Keratinocyte (primary cell): Measurements from ENCODE around the gene KDM4B. TPM values are rescaled to one million over a fixed set of nuclear protein-coding genes. Genes with fewer than 3 reads are reported as not detected.

Source experiments
- DNase-seq: peaks from one replicate; pipeline ENCODE4 v3.0.0-alpha.2; 2011; ENCODE audit warnings: low read depth, missing footprints, low spot score
- FAIRE-seq: peaks from 2 replicates; lab custom pipeline; 2011; peaks lifted over from hg19 to GRCh38; lab: Jason Lieb, UNC
- H2AFZ ChIP-seq: 2 replicates; pipeline ENCODE4 v1.6.0; 2012; ENCODE audit warnings: low read length, control low read depth, inconsistent platforms; ENCODE audit not compliant: control insufficient read depth
- H3K27ac ChIP-seq: 2 replicates; pipeline ENCODE4 v1.5.1; 2011; ENCODE audit warnings: low read length; ENCODE audit not compliant: control insufficient read depth, insufficient read depth
- H3K27me3 ChIP-seq: 3 replicates; pipeline ENCODE4 v1.6.0; 2011; ENCODE audit warnings: low read length; ENCODE audit not compliant: control insufficient read depth, insufficient read depth; ENCODE audit errors: extremely low read depth
- H3K36me3 ChIP-seq, 2 experiments: 2 replicates in 1 of 2; 3 replicates in 1 of 2; pipeline ENCODE4 v1.5.1; 2011; ENCODE audit warnings: low read length in 2 of 2, mild to moderate bottlenecking in 1 of 2; ENCODE audit not compliant: control insufficient read depth in 2 of 2, insufficient read depth in 2 of 2; ENCODE audit errors: extremely low read depth in 1 of 2
- H3K4me1 ChIP-seq: 3 replicates; pipeline ENCODE4 v1.5.1; 2011; ENCODE audit warnings: low read length; ENCODE audit not compliant: control insufficient read depth, insufficient read depth; ENCODE audit errors: extremely low read depth
- H3K4me2 ChIP-seq: 3 replicates; pipeline ENCODE4 v1.6.0; 2011; ENCODE audit warnings: low read depth, low read length; ENCODE audit not compliant: control insufficient read depth, insufficient read depth; ENCODE audit errors: extremely low read depth
- H3K4me3 ChIP-seq, 3 experiments: fragments of 200-600 bp in 1 of 3; sonication (generic) in 1 of 3; 2 replicates in 2 of 3; 3 replicates in 1 of 3; pipeline ENCODE4 v1.5.1; 2011 to 2016; ENCODE audit warnings: low read length in 3 of 3, mild to moderate bottlenecking in 3 of 3, control low read depth in 2 of 3, inconsistent platforms in 1 of 3, low read depth in 1 of 3, mixed read lengths in 1 of 3, mixed run types in 1 of 3, moderate library complexity in 1 of 3; ENCODE audit not compliant: control insufficient read depth in 2 of 3, insufficient read depth in 2 of 3; ENCODE audit errors: extremely low read depth in 1 of 3
- H3K79me2 ChIP-seq: 2 replicates; pipeline ENCODE4 v1.6.0; 2012; ENCODE audit warnings: low read length; ENCODE audit not compliant: control insufficient read depth, insufficient read depth
- H3K9ac ChIP-seq: 3 replicates; pipeline ENCODE4 v1.6.0; 2011; ENCODE audit warnings: low read length; ENCODE audit not compliant: control insufficient read depth, insufficient read depth; ENCODE audit errors: extremely low read depth
- H3K9me1 ChIP-seq: 3 replicates; pipeline ENCODE4 v1.6.0; 2011; ENCODE audit warnings: low read length; ENCODE audit not compliant: control insufficient read depth, insufficient read depth; ENCODE audit errors: extremely low read depth
- H3K9me3 ChIP-seq: 2 replicates; pipeline ENCODE4 v1.5.1; 2012; ENCODE audit warnings: low read depth, low read length; ENCODE audit not compliant: control insufficient read depth
- H4K20me1 ChIP-seq: 3 replicates; pipeline ENCODE4 v1.6.0; 2011; ENCODE audit warnings: low read length; ENCODE audit not compliant: control insufficient read depth, insufficient read depth; ENCODE audit errors: extremely low read depth
- EZH2 ChIP-seq: IDR thresholded peaks from one replicate; pipeline ENCODE4 v1.6.1; 2012; ENCODE audit warnings: inconsistent platforms, mild to moderate bottlenecking, low read length, moderate library complexity
- dilution Hi-C: fragments of 300-500 bp; cut with MboI; formaldehyde crosslinking; loops from one replicate; pipeline ENCODE4 v1.7.0; 2020; ENCODE audit warnings: low sequenced_read_pairs; ENCODE audit not compliant: extremely low pct_ligation_motif_present
- polyA plus RNA-seq, 5 experiments: library from polyadenylated mRNA; depleted of rRNA in 3 of 5; stranded (reverse) in 3 of 5; stranded (forward) in 1 of 5; unstranded in 1 of 5; fragments of >200 nt; gene quantifications; 1 replicate in 1 of 5; 2 replicates in 3 of 5; 3 replicates in 1 of 5; pipeline versions ENCODE4 v1.2.1 to v1.2.3, GENCODE V29; 2011 to 2012; ENCODE audit warnings: missing spikeins in 2 of 5, low read depth in 1 of 5, low replicate concordance in 1 of 5
- TF ChIP-seq, protein P1 (sequence below), 3 experiments: IDR thresholded peaks in 1 of 3; conservative IDR thresholded peaks in 1 of 3; optimal IDR thresholded peaks in 1 of 3; 2 replicates in 2 of 3; 3 replicates in 1 of 3; pipeline versions ENCODE3 to v1.5.1; 2011; ENCODE audit warnings: low read length in 3 of 3, mild to moderate bottlenecking in 3 of 3, moderate library complexity in 2 of 3, control low read depth in 1 of 3, inconsistent platforms in 1 of 3; ENCODE audit not compliant: insufficient read depth in 2 of 3; ENCODE audit errors: extremely low read depth in 1 of 3

The KDM4B gene
- polyA plus RNA-seq, 1 donor (not counting 4 experiments of a cell fraction or from before 2014, with no cell fraction given), result 6.2 TPM

- FAIRE-seq, result no peak
These were observed 38.2 kb upstream of the KDM4B start for GRCh38 chr19:4930664-4931063.

DNA sequence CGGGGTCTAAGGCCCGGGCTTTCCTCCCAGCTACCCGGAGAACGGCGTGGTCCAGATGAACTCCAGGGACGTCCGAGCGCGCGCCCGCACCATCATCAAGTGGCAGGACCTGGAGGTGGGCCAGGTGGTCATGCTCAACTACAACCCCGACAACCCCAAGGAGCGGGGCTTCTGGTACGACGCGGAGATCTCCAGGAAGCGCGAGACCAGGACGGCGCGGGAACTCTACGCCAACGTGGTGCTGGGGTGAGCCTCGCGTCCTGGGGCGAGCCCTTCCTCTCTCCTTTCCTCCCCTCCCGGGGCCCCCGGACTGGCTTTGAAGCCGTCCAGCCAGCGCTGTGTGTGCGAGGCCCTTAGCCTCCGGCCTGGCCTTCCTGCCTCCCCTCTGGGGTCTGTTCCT is 36.2 kb upstream of the KDM4B start:
- H3K36me3 ChIP-seq, result peaks cover 13 to 47% of the 10 kb centered on the region in 2 experiments

More at GRCh38 chr19:4930664-4931063, 38.2 kb upstream of the KDM4B start:
- Histone ChIP-seq H3K36me3 (peaks cover 11 to 42% of the 10 kb centered on the region in 2 experiments), H4K20me1 (peaks cover 2% of the 10 kb centered on the region), H3K9me1 (no peaks in the 10 kb centered on the region), H3K4me3 (no peak overlapping the region), H3K27ac (no peak overlapping the region), H3K9me3 (no peaks in the 10 kb centered on the region), H3K27me3 (no peaks in the 10 kb centered on the region), H3K79me2 (peaks cover 31% of the 10 kb centered on the region), H3K4me2 (no peak overlapping the region), H3K4me1 (no peaks in the 10 kb centered on the region), H2AFZ (no peak overlapping the region), H3K9ac (no peak overlapping the region)
- dilution Hi-C loops, result no loop called here
- no peak for DNase-seq
- TF ChIP-seq, protein P1, sequence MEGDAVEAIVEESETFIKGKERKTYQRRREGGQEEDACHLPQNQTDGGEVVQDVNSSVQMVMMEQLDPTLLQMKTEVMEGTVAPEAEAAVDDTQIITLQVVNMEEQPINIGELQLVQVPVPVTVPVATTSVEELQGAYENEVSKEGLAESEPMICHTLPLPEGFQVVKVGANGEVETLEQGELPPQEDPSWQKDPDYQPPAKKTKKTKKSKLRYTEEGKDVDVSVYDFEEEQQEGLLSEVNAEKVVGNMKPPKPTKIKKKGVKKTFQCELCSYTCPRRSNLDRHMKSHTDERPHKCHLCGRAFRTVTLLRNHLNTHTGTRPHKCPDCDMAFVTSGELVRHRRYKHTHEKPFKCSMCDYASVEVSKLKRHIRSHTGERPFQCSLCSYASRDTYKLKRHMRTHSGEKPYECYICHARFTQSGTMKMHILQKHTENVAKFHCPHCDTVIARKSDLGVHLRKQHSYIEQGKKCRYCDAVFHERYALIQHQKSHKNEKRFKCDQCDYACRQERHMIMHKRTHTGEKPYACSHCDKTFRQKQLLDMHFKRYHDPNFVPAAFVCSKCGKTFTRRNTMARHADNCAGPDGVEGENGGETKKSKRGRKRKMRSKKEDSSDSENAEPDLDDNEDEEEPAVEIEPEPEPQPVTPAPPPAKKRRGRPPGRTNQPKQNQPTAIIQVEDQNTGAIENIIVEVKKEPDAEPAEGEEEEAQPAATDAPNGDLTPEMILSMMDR (optimal IDR thresholded peaks at IDR 0.05 in 1 of 3, IDR thresholded peaks at IDR 0.05 in 1 of 3, conservative IDR thresholded peaks at IDR 0.05 in 1 of 3; ENCODE audit: extremely low read depth in 1 of 3, insufficient read depth in 2 of 3, low read length in 3 of 3), result no peak
- TF ChIP-seq EZH2, result no peak

More for the DNA sequence above, 36.2 kb upstream of the KDM4B start:
- H3K9me1 ChIP-seq, result no peaks in the 10 kb centered on the region
- H3K4me1 ChIP-seq, result no peaks in the 10 kb centered on the region
- FAIRE-seq, result no peak
- peaks cover 22% of the 10 kb centered on the region for H3K79me2 ChIP-seq
- H3K27me3 ChIP-seq, result no peaks in the 10 kb centered on the region
- no peak for TF ChIP-seq EZH2
- TF ChIP-seq, protein P1 (optimal IDR thresholded peaks at IDR 0.05 in 1 of 3, IDR thresholded peaks at IDR 0.05 in 1 of 3, conservative IDR thresholded peaks at IDR 0.05 in 1 of 3; ENCODE audit: extremely low read depth in 1 of 3, insufficient read depth in 2 of 3, low read length in 3 of 3), result no peak
- no peak for DNase-seq
- no peak overlapping the region for H2AFZ ChIP-seq
- no peak overlapping the region for H3K27ac ChIP-seq
- H4K20me1 ChIP-seq, result no peaks in the 10 kb centered on the region
- no peaks in the 10 kb centered on the region for H3K9me3 ChIP-seq
- H3K4me3 ChIP-seq, result no peak overlapping the region
- no peak overlapping the region for H3K4me2 ChIP-seq
- H3K9ac ChIP-seq, result no peak overlapping the region
- dilution Hi-C loops, result no loop called here
